OCI-LY7 (cell line): ENCODE data around the gene RPRD1B.

ENCODE experiments used
- CTCF ChIP-seq: fragments of 200-600 bp; sonication (generic); conservative IDR thresholded peaks from 2 replicates; pipeline ENCODE4 v1.5.1; 2014; ENCODE audit warnings: mild to moderate bottlenecking, antibody characterized with exemption, low read length, moderate library complexity, mixed read lengths
- EZH2phosphoT487 ChIP-seq: fragments of 200-600 bp; sonication (generic); IDR thresholded peaks from 2 replicates; pipeline ENCODE4 v1.6.1; 2018; ENCODE audit warnings: low read depth, borderline replicate concordance, mild to moderate bottlenecking, mixed run types, antibody characterized with exemption, low read length, moderate library complexity, mixed read lengths

- TF ChIP-seq CTCF (no peak), EZH2phosphoT487 (no peak)
Observed at GRCh38 chr20:38060536-38060935, 27.0 kb downstream of the RPRD1B start.
